Inflammatory macrophage (primary cell): ENCODE data around the gene PSMD12.
"Not testable (repeated sequence)": the region's sequence is repeated elsewhere in the genome, so short reads cannot be mapped to it uniquely, and the experiment has no call there.

Source experiments
- DNase-seq, 2 donors: peaks; one replicate each; pipeline ENCODE4 v3.0.0-alpha.2; 2020 to 2022
- total RNA-seq, 18 experiments: gene quantifications; one replicate each; lab custom pipeline; 2026; ENCODE audit warnings: mixed read lengths in 6 of 18, inconsistent platforms in 2 of 18; lab: John Stamatoyannopoulos, UW

PSMD12 gene
- 40.4 to 85.6 (median 71.9) reads per million in 18 experiments for total RNA-seq

DNA sequence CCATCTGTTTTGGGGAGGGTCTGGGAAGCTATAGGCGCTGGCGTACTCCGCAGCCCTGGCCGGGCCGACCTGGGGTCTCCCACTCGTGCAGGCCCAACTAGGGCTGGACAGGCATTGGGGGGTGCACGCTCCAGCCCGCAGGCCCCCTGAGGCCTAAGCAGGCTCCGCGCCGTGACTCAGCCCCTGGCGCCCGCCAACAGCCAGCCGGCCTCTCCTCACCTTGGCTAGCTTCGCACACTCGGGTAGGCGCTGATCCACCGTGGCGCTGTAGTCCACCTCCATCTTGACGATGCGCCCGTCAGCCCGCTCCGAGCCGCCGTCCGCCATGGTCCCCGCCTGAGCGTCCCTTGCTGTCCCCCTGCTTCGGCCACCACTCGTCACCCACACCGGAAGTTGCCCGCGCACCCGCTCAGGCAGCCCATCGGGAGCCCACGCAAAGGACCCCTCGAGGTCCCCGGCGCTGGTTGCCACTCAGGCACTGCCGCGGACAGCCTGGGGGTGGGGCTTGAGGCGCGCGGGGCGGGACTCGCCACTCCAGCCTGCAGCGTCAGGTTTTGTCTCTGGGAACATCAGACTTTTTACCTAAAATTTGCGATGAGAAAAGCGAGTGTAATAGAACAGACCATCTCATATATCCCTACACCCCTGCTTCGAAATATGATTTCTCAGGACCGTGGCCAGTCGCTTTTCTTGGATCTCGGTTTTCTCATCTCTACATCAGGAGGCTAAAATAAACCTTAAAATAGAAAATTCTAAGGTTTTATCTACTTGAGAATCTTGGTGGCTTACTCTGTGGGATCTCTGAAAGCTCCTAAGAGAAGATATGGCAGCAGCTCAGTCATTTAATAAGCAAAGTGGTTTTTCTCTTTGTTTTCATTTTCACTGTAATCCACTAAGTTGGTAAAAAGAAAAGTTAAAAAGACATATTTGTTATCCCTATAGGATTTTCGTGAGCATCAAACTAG, at the start of gene PSMD12:
PSMD12 (minus strand) TSS at position 385 of the 965 bp plus-strand sequence; CDS start at position 327, 58 bp downstream.
- peak; percentile 94 to 95 for DNase-seq

DNA sequence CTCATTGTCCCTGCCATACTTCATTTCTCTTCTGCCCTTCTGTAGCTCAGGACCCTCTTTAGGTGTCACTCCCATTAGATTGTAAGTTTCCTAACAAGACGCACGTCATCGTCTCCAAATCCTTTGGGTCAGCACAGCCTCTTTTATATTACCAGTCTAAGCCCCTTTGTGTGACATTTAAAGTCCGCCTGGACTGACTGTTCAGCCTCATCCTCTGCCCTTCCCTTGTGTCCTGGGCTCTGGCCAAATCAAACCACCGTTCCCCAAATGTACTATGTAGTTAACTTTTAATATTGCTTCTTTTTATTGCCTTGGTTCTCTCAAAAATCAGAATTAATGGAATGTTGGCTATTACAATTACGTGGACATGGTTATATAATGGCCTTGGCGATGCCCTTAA, 48.9 kb upstream of the PSMD12 start:
- DNase-seq = no peak

DNA sequence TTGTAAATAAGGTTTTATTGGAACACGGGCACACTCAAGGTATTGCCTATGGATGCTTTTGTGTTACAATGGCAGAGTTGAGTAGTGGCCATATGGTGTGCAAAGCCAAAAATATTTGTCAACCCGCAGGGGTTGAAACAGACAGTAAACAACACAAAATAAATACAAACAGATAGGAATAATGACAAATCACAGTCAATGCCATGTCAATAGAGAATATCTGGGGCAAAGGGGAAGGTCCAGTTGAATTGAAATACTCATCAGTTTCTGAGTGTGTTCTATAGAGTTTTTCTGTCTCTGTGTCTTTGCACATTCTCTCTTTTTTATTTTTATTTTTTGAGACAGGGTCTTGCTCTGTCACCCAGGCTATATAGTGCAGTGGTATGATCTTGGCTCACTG, 48.2 kb upstream of the PSMD12 start:
- DNase-seq = no peak

GRCh38 chr17:67414130-67414529, 47.8 kb upstream of the PSMD12 start:
- DNase-seq = no peak

DNA sequence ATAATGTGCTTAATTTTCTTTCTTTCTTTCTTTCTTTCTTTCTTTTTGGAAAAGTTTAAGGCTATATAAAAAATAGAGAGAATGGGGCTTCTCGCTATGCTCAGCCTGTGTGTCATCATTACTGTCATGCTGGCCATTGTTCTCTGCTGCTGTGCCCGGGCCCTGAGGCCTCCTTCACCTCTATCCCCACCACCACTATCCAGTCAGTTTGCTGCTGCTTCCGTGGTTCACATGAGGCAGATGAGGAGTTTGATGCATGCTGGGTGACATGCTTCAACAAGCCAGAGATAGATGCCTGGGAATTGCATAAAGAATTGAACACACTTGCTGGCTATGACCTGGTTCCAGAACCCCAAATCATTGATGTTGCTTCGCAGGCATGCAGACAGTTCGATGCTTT, 47.0 kb upstream of the PSMD12 start:
- no peak for DNase-seq

DNA sequence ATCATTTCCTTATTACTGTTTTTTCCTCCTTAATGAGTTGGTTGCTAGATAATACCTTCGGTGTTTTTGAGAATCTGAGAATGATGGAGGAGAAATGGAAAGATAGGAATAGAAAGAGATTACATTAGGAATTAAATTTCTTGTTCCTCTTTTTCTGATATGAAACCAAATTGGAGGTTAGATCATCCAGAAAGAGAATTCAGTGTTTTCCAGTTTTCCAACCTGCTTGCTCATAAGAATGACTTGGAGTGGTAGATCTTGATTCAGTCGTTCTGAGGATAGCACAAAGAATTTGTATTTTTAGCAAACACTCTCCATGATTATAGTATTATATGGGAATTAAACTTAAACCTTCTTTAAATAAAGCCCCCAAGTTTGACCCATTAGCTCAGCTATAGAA, 46.6 kb upstream of the PSMD12 start:
- no peak for DNase-seq

DNA sequence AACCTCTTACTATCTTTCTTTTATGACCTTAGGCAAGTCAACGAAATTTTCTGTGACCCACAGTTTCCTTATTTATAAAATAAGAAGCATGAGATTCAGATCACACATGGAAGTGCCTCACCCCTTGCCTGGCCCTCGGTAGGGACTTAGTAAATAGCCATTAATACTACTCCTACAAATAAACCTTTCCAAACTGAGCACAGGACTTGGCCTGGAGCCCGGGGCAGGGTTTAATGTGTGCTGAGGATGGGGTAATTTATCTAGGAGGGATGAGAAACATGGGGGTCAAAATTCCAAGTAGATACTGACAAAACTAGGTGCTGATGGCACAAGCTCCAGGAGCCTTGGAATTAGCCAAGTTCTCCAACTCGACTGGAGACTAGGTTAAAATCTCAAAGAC, 45.7 kb upstream of the PSMD12 start:
- DNase-seq = no peak

- peak; percentile 56 to 65 for DNase-seq
Measured at GRCh38 chr17:67411397-67411796, 45.0 kb upstream of the PSMD12 start.

DNA sequence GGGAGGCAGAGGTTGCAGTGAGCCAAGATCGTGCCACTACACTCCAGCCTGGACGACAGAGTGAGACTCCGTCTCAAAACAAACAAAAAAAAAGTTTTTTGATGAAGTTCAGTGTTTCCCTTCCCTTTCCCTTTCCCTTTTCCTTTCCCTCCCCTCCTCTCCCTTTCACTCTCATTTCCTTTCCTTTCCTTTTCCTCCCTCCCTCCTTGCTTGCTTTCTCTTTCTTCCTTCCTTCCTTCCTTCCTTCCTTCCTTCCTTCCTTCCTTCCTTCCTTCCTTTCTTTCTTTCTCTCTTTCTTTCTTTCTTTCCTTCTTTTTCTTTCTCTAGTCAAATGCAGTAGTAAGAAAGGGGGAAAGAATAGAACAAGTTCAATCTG, 42.1 kb upstream of the PSMD12 start:
- DNase-seq = not testable (repeated sequence)

DNA sequence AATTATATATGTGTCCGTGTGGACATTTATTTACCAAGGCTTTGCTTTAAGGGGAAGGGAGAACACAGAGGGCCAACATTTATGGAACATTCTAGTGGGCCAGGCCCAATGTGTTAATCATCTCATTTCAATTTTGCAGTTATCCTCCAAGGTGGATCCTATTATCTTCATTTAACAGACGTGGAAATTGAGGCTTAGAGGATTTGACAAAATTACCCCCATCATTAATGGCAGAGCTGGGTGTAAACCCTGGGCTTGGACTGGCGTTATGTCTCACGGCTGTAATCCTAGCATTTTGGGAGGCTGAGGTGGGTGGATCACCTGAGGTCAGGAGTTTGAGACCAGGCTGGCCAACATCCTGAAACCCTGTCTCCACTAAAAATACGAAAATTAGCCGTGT, 37.1 kb upstream of the PSMD12 start:
- no peak for DNase-seq

- peak in 1 of 2 donors; percentile 23 for DNase-seq
Measured at GRCh38 chr17:67403065-67403464, 36.7 kb upstream of the PSMD12 start.

- peak; percentile 90 to 97 for DNase-seq
Measured at GRCh38 chr17:67401598-67402504, 35.5 kb upstream of the PSMD12 start.

- DNase-seq = no peak
Measured at GRCh38 chr17:67401106-67401505, 34.7 kb upstream of the PSMD12 start.

GRCh38 chr17:67400193-67400592, 33.8 kb upstream of the PSMD12 start:
- peak in 1 of 2 donors; percentile 14 for DNase-seq

DNA sequence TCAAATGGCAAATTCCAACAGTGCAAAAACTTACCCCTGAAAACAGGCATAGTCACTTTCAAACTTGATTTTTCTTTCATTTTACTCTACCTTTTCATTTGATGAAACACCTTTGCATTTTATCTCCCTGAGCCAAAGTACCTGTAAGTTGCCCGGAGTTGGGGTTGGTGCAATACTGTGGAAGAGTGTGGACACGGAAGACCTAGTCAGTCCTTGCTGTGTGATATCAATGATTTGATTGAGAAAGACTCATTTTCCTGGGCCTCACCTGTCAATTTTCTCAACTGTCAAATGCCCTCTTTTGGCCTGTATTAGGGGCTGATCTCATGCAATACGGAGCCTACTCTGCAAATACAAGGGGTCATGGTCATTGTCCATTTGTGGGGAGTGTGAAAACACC, 33.3 kb upstream of the PSMD12 start:
- DNase-seq = no peak

GRCh38 chr17:67393809-67394397, 27.5 kb upstream of the PSMD12 start:
- no peak for DNase-seq

DNA sequence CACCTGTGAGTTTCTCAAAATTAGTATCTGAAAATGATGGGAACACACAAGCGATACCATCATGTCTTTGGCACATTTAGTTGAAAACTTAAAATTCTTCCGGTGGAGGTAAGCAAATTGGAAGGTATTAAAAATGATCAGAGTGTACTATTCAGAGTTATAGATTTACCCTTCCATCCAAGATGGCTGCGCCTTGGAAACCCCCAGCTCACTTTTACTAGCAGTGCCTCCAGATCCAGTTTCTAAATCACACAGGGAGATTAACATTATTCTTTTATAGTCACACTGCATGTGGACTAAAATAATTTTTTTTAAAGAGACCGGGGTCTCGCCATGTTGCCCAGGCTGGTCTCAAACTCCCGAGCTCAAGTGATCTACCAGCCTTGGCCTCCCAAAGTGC, 25.7 kb upstream of the PSMD12 start:
- no peak for DNase-seq

DNA sequence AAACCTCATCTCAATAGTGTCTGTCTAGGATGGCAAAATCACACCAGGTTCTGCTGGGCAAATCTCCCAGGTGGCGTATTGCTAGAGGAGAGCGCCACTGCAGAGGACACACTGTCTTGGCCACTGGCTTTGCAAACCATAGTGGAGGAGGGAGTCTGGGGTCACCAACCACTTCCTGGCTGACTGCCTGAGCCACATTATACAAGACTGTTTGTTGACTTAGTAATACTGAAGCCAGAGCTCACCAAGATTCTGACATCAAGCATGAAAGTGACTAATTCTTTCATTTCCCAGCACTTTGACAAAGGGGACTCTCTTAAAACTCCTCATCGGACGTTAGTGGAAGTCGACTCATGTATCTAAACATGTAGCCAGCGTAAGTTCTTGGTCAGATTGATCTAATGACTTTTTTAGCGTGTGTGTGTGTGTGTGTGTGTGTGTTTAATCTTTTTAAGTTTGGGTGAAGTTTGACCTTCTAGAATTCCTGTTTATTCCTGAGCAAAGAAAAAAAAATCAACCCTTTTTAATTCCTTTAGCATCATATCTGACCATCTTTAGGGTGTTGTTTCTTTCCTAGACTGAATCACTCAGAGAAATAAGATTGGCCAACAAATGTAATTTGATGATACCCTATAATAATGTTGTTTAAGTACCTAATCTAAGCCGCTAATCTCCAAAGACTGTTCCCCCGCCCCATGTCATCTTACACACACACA, 24.4 kb upstream of the PSMD12 start:
- DNase-seq = peak; percentile 59 to 66

GRCh38 chr17:67390006-67390645, 23.7 kb upstream of the PSMD12 start:
- DNase-seq = no peak

DNA sequence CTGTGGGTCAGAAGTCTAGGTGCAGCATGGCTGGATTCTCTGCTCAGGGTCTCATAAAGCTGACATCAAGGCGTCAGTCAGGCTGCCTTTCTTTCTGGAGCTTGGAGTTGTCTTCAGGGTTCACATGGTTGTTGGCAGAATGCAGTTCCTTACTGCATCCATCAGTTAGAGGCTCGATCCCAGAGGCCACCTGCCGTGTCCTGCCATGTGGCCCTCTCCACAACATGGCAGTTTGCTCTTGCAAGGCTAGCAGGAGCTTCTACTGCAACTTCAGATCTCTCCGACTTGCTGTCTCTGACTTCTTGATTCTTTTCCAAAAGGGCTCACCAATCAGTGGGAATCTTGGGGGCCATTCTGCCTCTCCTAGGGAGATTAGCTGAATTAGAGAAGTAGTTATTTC, 22.6 kb upstream of the PSMD12 start:
- DNase-seq = no peak

DNA sequence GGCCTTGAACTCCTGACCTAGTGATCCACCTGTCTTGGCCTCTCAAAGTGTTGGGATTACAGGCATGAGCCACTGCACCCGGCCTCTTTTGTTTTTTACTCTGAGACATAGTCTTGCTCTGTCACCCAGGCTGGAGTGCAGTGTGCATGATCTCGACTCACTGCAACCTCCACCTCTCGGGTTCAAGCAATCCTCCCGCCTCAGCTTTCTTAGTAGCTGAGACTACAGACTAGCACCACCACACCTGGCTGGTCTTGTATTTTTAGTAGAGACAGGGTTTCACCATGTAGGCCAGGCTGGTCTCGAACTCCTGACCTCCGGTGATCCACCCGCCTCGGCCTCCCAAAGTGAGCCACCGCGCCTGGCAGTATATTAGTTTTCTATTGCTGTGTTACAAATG, 22.2 kb upstream of the PSMD12 start:
- DNase-seq = not testable (repeated sequence)
